NCI-H2029 (cell line): ENCODE measurements around the gene ADAMTS16.

Experiments used
- DNase-seq: peaks from one replicate; lab custom pipeline; 2025; lab: John Stamatoyannopoulos, UW

Gene ADAMTS16

GRCh38 chr5:5239191-5239590, 99.1 kb downstream of the ADAMTS16 start:
- no peak for DNase-seq

DNA sequence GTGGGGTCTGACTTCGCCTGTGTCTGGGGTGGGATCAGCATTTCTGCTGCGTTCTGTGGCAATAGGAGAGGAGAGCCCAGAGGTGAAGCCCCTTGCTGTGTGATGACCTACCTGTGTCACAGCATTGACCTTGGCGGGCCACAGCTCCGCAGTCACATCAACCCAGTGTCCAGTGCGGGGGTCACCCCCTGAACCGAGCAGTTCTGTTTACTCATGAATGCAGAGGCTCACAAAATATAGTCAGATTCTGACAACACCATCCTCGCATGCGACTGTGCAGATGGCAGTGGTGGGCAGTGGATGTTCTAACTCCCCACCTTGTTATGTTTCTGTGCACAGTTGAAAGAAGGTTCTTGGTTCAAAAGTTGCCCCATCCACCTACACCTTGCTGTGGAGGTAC, 100.1 kb downstream of the ADAMTS16 start:
- no peak for DNase-seq

- no peak for DNase-seq
Observed at GRCh38 chr5:5242056-5242455, 101.9 kb downstream of the ADAMTS16 start.

GRCh38 chr5:5246736-5247135, 106.6 kb downstream of the ADAMTS16 start:
- no peak for DNase-seq

DNA sequence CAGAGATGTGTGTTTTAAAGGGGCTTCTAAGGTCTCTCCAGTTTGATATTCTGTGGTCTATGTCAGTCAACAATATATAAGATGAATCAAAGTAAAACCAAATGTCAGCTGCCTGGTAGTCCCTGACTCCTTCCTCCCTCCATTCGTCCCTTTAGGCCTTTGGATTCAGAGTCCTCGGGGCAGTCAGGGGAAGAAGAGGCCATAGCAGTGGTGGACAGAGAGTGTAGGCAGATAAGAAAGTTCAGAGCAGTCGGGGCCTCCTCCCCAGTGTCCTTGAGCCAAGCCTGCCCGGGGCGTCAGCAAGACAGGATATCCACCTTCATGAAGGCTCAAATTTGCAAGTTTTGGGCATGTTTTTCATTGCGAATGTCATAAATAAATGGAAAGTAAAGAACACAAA, 110.6 kb downstream of the ADAMTS16 start:
- DNase-seq = no peak

DNA sequence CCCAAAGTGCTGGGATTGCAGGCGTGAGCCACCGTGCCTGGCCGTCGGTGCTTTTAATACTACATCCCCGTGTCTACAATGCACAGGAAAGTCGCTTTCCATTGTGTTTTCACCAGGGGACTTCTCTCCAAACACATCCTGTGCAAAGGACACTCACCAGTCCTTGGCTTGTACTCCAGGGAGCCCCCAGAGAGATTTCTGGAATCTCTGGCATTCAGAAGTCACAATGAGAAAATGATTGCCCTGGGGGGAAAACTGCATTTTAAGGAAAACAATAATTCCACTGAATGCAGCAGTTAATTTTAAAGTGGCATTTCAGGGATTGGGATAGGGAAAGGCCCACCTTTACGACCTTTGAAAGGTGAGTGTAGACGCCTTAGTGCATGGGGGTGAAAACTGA, 112.0 kb downstream of the ADAMTS16 start:
- no peak for DNase-seq

- DNase-seq = no peak
Observed at GRCh38 chr5:5257353-5257752, 117.2 kb downstream of the ADAMTS16 start.

- DNase-seq = no peak
Observed at GRCh38 chr5:5258564-5258963, 118.4 kb downstream of the ADAMTS16 start.

DNA sequence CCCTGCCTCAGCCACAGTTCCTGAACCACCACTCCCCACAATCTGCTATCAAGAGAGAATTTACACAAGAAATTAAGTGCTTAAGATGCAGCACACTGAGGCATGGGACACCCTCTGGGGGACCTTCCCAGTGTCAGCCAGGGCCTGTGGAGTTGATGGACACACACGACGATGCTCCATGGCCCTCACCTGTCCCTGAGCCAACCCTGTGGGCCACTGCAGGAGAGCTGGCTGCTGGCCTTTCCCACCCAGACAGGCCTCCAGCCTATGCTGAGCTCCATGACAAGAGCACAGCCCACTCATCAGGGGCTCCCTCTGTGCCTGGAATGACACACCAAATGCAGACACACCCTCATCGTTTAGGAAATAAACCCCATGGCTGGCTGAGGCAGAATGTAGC, 124.6 kb downstream of the ADAMTS16 start:
- no peak for DNase-seq

DNA sequence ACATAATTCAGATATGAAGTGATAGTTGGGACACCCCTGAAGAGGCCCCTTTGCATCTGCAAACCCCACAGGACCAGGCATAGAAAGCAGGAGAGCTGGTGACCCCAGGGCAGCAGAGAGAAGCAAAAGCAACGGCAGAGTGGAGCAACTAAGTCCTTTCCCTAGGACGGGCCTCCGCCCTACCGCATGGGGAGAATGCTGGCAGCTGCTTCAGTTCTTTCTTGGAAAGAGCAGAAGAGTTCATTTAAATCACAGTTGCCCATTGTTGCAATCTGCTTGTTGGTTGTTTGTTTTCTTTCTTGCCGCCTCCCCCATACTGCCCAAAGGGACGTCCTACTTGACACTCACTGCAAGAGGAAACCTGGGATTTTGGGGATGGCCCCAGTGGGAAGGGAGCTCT, 126.2 kb downstream of the ADAMTS16 start:
- no peak for DNase-seq

DNA sequence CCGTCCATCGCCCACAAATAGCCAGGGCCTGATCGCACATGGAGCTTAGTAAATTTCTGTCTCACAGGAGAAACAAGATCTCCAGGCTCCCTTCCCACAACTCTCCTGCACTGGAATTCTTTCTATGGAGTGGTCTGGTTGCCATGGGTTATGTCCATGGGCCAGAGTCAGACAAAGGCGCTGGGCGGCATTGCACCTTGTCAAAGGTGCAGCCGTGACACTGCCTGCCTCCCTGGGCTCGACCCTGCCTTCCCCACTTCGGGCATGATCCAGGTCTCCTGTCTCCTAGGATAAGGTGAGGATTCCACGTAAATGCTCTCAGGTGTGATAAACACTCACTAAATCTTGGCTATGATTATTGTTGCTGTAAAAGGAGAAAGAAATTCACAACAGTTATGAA, 130.0 kb downstream of the ADAMTS16 start:
- DNase-seq = no peak

DNA sequence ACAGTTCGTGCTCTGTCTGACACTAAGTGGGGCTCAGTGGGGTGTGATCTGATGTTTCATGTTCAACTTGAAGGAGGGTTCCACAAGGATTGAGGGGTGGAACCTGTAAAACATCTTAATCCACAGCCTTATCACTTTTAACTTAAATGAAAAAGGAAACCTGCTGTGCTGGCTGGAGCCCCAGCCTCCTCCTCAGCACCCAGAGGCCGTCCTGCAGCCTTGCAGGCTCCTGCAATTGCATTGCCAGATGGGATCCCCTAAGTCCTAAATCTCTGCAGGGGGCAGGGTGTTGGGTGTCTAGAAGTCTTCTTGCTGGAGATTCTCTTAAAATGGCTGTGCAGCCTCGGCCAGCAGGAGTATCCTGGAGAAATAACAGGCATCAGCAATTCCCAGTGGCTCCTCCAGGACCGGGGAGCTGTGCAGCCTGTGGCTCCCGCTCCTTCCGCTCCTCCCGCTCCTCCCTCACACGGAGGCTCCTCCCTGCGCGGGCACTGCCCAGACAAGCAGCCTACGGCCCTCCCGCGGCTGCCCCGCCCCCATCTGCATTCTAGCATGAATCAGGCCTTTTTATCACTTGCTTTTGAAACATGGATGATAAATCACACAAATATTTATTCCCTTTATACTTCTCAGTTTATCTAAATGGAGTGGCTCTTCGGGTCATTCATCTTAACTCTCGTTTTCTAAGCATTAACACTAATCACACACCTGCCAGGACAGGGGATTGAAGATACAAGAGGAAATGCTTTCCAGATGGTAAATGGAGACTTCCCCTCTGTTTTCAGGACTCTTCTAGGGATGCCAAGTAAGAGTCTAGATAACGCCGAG, 131.0 kb downstream of the ADAMTS16 start:
- DNase-seq = peak; percentile 76

DNA sequence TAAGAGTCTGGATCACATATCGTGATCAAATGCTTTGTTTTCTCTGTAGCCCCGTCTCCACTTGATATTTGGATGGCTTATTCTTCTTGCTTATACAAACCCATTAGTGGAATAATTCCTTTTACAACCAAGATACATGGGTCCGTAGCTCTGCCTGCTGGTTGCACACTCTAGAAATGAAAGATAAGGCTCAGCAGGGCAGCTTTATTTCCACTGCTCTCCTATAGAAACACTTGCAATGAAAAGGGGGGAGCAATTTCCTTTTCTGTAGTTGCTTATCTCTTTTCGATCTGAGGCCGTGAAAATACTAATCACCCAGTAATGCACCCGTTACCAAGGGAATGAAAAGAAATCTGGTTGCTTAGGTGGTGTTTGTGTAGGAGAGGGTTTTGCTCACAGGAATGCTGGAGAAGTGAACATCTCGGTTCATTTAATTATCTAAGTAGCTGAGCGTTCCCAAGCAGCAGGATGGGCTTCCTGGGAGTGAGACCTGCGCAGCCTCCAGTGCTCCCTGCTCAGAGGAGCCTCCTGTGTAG, 131.7 kb downstream of the ADAMTS16 start:
- DNase-seq = no peak

GRCh38 chr5:5273398-5273797, 133.3 kb downstream of the ADAMTS16 start:
- no peak for DNase-seq

DNA sequence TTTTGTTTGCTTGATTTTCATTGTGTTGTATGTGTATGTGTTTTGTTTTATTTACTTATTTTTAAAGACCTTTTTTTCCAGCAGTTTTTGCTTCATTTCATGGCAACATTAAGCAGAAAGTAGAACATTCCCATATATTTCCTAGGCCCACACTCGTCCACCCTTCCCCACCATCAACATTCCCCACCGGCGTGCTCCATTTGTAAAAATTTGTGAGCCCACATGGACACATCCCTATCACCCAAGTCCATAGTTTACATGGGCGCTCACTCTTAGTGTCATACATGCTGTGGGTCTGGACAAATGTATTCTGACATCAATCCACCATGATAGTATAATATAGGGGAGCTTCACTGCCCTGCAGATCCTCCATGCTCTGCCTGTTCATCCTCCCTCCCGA, 133.8 kb downstream of the ADAMTS16 start:
- no peak for DNase-seq

DNA sequence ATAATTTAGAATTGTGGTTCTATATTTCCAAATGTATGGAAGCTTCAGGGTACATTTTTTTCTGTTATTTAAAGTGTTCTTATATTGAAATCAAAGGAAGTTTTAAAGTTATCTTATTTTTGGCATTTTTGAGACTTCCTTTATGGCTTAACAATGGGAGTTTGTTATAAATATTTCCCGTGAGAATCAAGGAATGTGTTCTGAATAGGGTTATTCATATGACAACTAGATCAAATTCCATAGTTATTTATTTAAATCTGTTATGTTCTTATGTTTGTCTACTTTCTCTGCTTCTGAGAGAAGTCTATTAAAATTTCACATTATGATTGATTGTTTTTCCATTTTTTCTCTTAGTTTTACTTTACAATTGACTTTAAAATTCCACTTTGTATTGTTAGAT, 135.1 kb downstream of the ADAMTS16 start:
- no peak for DNase-seq

GRCh38 chr5:5276430-5276829, 136.3 kb downstream of the ADAMTS16 start:
- no peak for DNase-seq

DNA sequence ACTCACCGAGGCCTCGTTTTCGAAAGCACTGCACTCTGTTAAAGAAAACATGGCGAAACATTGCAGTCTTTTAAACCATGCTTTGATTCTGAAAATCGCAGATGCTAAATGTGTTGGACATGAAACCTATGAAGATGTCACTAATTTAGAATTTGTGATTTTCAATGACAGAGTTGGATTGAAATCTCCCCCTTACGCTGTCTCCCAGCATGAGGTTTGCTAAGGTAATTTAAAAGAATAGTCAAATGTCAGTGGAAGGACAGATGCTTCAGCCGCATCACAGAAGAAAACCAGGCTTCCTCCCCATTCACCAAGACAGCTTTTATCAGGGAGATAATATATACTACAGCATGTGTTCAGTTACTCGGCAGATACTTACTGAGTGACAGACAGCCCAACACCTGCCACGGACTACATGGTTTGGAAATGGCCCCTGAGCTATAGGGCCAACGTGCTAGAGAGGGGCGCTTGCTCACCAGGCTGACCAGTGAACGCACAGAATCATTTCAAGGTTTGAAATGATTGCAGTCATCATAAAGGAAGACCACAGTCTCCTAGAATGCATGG, 136.9 kb downstream of the ADAMTS16 start:
- no peak for DNase-seq

DNA sequence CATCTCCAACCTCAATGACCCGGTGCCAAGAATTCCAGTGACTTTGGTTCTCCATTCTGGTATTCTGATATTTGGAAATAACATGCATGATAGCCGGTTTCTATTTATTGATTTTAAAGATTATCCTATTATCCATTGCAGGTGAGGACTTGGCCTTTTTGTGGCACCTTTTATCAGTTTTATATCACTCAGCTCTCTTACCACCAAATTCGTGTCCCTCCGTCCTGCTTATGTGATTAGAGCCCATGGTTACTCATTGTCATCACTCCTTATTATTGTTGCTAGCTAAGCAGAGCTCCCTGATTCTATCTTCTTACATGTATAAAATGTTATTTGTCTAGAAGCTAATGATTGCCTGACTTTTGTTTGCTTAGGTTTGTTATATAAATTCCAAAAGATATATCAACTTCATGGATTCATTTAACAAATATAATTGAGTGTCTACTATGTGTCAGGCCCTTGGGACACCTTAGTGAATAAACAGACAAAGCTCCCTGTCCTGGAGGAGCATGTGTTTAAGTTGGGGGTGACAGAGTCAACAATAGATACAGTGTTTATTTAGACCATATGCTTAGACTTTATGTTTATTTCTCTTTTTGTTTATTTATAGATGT, 138.2 kb downstream of the ADAMTS16 start:
- DNase-seq = no peak

DNA sequence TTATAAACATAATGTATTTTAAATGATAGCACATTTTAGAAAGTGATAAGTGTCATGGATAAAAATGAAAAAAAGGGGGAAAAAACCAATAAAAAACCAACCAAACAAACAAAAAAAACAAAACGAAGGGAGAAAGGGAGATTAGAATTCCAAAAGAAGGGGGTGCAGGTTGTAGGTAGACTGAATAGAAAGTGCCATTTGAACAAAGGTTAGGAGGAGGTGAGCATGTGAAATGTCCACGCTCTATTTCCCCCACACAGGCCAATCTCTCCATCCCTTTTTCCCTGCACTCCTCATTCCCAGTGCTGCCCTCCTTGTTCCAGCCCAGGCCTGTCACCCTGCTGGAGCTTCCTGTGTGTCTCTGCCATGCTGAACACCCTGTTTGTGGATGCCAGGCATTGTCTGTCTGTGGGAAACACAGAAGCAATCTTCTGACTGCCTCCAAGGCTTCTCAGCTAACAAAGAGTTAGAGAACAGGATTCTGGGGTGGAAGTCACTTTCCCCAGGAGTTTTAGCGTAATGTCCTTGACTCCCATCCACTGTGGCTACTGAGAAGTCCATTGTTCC, 138.8 kb downstream of the ADAMTS16 start:
- no peak for DNase-seq

DNA sequence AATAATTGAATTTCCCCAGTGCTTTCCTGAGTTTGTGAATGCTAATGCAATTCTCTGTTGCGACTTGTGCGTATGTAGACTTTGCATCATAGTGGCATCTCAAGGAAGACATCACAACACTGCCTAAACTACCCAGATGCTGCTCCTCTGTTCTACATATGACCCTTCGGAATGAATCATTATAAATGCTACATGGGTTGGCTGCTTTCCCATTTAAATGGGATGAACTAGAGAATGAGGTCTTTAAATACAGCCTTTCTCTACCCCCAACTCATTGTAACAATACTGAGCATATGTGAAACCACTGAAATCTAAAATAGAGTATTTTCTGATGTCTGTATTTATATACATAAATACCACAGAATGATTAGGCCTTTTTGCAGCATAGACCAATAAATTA, 145.8 kb downstream of the ADAMTS16 start:
- no peak for DNase-seq

GRCh38 chr5:5287419-5287818, 147.3 kb downstream of the ADAMTS16 start:
- no peak for DNase-seq

DNA sequence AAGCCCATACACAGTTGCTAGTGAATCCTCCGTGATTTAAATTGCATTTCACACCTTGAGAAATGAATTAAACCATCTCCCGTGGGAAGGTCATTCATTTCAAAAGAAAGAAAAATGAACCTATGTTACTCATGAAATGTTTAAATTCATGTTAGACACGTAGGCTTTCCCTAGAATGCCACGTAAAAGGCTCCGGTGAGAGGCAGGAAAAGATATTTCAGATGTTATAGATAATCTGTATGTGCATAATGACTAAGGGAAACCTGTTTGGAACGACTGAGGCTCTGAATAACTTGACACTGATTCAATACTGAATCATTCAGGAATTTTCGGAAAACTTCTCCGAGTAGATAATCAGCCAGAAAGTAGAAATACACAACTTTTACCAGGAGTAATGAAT, 148.1 kb downstream of the ADAMTS16 start:
- no peak for DNase-seq
